ENCODE measurements around the gene PITPNB.

Gene PITPNB

DNA sequence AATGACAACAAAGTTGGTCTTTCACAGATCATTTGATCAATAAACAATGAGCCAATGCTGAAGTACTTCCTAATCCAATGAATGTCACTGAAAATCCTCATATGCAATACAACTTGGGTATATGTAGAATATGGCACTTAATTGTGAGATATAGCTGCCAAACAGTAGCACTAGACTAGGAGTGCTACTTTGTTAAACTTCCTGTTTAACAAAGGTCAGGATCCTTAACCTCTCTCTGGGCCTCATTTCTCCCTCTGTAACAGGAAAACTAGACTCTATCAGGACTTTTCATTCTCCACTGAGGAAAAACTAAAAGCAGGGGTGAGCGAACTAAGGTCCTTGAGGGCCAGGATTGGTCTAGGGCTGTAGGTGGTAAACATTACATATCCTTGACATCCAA lies 56.1 kb downstream of the PITPNB start:
- ATAC-seq (no peak), DNase-seq (no peak)
- no peaks in the 10 kb centered on the region for H3K9me3 Mint-ChIP-seq
- peaks cover 28% of the 10 kb centered on the region for H3K4me1 Mint-ChIP-seq
- no peaks in the 10 kb centered on the region for H3K27me3 Mint-ChIP-seq
- peak overlapping the region in 1 of 2 donors; percentile 80 for H3K27ac Mint-ChIP-seq
- no peak overlapping the region for H3K4me3 Mint-ChIP-seq

DNA sequence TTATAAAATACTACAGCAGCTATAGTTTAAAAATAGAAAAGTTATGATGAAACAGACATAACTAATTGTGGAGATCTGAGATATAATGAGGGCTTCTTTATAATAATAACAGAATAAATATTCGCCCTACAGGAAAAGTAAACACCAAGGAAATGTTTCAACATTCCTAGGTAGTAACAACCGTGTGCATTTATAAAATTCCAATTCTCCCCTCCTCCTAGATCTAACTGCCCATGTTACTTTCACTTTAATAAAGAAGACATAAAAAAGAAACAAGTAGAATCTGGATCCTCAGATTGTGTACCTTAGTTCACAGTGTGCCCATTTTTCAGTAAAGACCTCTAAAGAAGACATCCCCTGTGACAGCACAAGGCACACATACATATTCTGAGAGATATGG lies 59.7 kb downstream of the PITPNB start:
- Mint-ChIP-seq H3K4me3 (no peak overlapping the region), H3K4me1 (no peaks in the 10 kb centered on the region), H3K27ac (peak overlapping the region in 1 of 2 donors; percentile 57), H3K27me3 (no peaks in the 10 kb centered on the region), H3K9me3 (no peaks in the 10 kb centered on the region)
- DNase-seq (no peak), ATAC-seq (no peak)

DNA sequence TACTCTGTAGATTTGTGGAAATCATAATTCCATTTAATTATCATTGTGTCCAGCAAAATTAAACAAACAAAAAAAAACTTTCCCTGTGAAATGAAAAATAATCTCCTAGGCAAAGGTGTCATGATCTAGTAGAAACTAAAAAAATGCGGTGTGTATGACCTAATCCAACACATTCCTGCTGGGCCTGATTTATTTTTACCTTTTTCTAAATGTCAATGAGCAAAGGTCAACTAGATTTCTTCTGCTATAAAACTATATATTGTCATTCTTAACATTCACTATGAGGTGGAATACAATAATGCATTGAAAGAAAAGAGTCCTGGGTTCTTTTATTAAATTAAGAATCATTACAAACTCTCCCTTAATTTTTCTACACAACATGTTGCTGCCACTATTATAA lies 60.4 kb downstream of the PITPNB start:
- H3K27me3 Mint-ChIP-seq, result no peaks in the 10 kb centered on the region
- DNase-seq, result no peak
- H3K9me3 Mint-ChIP-seq, result no peaks in the 10 kb centered on the region
- no peak overlapping the region for H3K27ac Mint-ChIP-seq
- H3K4me3 Mint-ChIP-seq, result no peak overlapping the region
- no peaks in the 10 kb centered on the region for H3K4me1 Mint-ChIP-seq
- ATAC-seq, result no peak

DNA sequence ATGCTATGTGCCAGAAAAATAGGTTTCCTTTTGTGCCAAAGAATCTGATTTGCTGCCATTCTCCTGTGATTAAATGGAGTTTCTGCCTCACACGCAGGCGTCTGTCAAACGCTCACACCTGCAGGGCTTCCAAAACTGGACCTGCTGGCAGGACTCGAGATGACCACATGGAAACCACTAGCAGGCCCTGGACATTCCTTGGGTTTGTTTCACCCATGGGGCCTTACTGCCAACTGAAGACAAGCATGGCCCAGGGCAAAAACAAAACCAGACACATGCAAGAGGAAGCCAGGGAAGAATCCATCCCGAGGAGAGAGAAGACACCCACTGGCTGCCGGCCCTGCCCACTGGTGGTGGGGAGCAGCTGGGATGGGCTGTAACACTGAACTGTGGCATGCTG lies 61.6 kb downstream of the PITPNB start:
- H3K4me1 Mint-ChIP-seq, result no peaks in the 10 kb centered on the region
- DNase-seq (no peak), ATAC-seq (no peak)
- no peaks in the 10 kb centered on the region for H3K27me3 Mint-ChIP-seq
- no peak overlapping the region for H3K4me3 Mint-ChIP-seq
- peak overlapping the region in 1 of 2 donors; percentile 13 for H3K27ac Mint-ChIP-seq
- H3K9me3 Mint-ChIP-seq, result no peaks in the 10 kb centered on the region

DNA sequence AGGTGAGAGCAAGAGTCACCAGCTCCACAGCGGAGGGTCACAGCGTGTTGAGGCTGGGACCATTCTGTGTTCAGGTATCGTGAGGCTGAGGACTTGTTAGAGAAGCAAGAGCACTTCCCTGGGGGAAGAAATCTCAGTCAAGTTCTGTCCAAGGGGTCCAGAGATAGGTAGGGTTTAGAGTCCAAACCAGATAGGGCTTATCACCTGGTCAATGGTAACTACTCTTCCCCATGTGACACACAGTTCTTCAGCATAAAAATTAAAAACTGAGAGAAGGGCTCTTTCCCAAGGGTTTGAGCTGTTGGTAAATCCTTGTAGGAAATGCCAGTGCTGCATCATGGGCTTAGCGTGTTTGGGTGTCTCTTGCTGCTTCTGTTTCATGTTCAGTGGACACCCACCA lies 62.7 kb downstream of the PITPNB start:
- Mint-ChIP-seq H3K4me1 (no peaks in the 10 kb centered on the region), H3K27ac (peak overlapping the region in 1 of 2 donors; percentile 59), H3K27me3 (no peaks in the 10 kb centered on the region), H3K9me3 (no peaks in the 10 kb centered on the region), H3K4me3 (no peak overlapping the region)
- ATAC-seq (no peak), DNase-seq (no peak)

DNA sequence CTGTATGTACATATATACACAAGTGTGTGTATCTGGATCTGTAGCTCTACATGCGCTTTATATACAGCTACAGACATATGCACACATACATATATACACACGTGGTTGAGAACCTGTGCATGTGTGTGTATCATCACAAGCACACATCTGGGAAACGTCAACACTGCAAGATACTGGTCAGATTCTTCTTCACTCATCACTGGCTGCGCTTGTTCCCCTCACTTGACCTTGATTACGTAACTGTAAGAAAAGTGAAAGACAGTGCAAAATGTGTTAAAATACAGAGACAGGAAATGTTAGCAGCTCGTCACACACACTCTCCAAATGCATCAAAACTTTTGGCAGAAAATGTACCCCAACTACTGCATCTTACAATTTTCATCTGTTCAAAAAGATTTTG lies 65.6 kb downstream of the PITPNB start:
- Mint-ChIP-seq H3K4me1 (peaks cover 10% of the 10 kb centered on the region), H3K27ac (no peak overlapping the region), H3K9me3 (no peaks in the 10 kb centered on the region), H3K27me3 (no peaks in the 10 kb centered on the region), H3K4me3 (no peak overlapping the region)
- DNase-seq (no peak), ATAC-seq (no peak)

DNA sequence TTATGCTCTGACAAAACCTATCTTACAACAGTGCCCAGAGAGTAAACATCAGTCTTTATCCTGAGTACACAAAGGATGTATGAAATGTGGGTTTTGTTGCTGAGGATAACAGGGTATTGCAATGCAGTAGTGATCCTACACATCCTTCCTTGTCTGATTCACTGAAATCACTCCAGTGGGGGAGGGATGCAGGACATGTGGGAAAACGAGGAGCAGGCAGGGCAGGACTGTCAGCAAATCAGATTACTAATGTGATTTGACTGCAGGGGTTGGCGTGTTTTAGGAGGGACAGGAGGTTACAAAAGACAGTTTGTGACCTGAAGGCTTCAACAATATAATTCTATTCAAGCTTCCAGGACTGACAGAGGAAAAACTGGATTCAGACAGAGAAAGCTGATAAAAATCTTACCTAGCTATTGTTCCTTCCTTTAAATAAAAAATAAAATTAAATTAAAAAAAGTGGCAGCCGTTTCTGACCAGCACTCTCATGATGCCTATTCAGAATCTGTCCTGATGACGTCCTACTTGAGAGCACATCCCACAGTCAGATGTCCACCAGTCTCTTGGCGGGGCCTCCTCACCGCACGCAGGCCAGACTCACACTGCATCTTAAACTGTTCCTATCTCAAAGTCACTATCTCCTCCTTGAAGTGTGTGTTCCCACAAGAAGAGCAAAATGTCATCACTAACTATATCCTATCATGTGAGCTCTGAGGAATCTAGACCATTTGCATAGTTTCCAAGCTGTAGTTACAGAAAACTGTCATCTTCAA lies 66.9 kb downstream of the PITPNB start:
- Mint-ChIP-seq H3K9me3 (no peaks in the 10 kb centered on the region), H3K4me1 (peaks cover 10% of the 10 kb centered on the region), H3K4me3 (no peak overlapping the region), H3K27me3 (no peaks in the 10 kb centered on the region), H3K27ac (peak overlapping the region in 1 of 2 donors; percentile 20)
- no peak for DNase-seq
- ATAC-seq, result no peak

DNA sequence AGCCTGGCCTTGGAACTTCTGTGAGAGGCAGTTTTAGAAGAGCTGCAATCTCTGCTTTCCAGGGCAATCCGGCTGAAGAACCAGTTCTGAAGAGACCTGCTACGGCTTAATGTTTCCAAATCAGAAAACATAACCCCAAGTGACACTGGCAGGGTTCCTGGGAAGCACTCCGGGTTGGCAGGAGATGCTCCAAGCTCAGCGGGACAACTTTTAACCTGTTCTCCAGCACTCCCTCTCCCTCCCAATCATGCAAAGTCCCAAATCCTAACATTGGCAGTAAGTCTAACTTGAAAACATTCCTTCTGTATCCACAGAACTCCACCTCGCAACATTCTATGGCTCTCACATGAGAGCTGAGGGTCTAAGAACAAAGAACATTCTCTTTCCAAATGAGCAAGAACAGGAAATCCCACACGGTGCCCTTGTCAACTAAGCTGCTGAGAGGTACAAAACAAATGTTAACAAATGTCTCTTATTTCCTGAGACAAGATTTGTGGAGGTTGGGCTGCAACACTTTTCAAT lies 69.0 kb downstream of the PITPNB start:
- no peaks in the 10 kb centered on the region for H3K27me3 Mint-ChIP-seq
- peak overlapping the region in 1 of 2 donors; percentile 82 for H3K27ac Mint-ChIP-seq
- no peak overlapping the region for H3K4me3 Mint-ChIP-seq
- peaks cover 10% of the 10 kb centered on the region for H3K4me1 Mint-ChIP-seq
- DNase-seq, result no peak
- no peaks in the 10 kb centered on the region for H3K9me3 Mint-ChIP-seq
- no peak for ATAC-seq

DNA sequence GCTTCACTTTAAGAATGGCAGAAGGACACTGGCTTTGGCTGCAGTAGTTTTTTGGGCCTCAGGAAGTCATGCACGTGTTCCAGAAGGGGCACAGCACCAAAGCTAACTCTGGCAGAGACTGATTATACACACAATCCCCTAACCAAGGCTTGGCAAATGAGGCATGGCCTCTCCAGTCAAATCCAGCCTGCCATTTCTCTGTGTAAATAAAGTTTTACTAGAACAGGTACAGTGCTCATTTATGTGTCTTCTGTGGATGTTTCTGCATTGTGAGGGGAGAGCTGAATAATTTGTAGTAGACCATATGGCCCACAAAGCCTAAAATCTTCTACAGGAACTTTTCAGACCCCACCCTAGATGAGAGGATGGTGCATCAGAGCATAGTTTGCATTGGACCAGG lies 71.1 kb downstream of the PITPNB start:
- Mint-ChIP-seq H3K4me1 (peaks cover 10% of the 10 kb centered on the region), H3K27me3 (no peaks in the 10 kb centered on the region), H3K4me3 (no peak overlapping the region), H3K27ac (no peak overlapping the region), H3K9me3 (no peaks in the 10 kb centered on the region)
- DNase-seq, result no peak
- no peak for ATAC-seq

DNA sequence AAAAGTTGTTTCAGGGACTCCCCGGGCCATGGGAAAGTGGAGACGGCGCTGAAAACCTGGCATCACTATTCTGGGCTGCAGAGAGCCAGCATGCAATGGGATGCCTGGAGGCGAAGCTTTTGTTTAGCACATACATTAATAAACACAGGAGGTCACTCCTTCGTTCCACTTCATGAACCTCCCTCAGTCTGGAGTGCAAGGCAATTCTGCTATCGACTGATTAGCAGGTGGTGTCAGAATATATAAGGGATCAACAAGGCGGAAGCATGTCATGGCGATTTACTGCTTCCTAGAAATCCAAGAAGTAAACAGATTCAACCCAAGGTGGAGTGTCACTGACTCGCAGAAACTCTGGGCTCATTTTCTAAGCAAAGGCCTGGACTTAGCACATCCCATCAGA lies 72.1 kb downstream of the PITPNB start:
- Mint-ChIP-seq H3K27ac (no peak overlapping the region), H3K9me3 (no peaks in the 10 kb centered on the region), H3K4me3 (no peak overlapping the region), H3K4me1 (peaks cover 10% of the 10 kb centered on the region), H3K27me3 (no peaks in the 10 kb centered on the region)
- ATAC-seq, result no peak
- DNase-seq, result no peak

DNA sequence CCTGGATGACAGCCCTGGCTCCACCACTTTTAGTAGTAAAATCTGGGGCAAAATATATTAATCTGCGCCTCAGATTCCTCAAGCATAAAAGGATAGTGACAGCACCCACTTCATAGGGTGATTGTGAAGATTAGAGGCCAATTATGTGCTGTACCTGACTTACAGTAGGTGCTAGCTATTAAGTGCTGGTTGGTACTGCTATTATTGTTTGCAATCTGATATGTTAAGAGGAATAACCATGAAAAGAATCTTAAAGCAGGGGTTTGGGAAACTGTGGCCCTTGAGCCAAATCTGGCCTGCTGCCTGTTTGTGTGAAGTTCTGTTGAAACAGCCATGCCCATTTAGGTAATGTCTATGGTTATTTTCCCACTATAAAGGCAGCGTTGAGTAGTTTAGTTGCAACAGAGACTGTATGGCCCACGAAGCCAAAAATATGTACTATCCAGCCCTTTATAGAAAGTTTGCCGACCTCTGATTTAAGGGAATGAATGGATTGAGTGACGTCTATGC lies 72.8 kb downstream of the PITPNB start:
- Mint-ChIP-seq H3K27ac (no peak overlapping the region), H3K4me3 (no peak overlapping the region), H3K9me3 (no peaks in the 10 kb centered on the region), H3K27me3 (no peaks in the 10 kb centered on the region), H3K4me1 (peaks cover 10% of the 10 kb centered on the region)
- ATAC-seq (no peak), DNase-seq (no peak)

DNA sequence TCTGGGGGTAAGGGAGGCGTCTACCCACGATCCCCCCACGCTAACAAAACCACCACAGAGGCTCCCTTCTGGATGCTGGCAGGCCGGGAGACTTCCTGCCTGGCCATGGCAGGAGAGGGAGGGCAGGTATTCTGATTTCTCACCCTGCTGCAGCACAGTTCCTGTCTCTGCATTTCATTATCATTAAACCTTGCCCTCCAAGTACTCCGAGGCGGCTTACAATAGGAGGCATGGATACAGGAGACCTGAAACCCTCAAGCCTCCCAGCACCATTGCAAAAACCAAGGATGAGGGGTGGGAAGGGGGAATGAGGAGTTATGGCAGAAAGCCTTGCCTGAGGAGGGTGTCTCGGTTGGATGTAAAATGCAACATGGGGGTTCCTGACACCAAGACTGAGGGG lies 73.4 kb downstream of the PITPNB start:
- DNase-seq (no peak), ATAC-seq (no peak)
- no peaks in the 10 kb centered on the region for H3K9me3 Mint-ChIP-seq
- peaks cover 6% of the 10 kb centered on the region for H3K4me1 Mint-ChIP-seq
- no peak overlapping the region for H3K4me3 Mint-ChIP-seq
- peak overlapping the region in 1 of 2 donors; percentile 47 for H3K27ac Mint-ChIP-seq
- H3K27me3 Mint-ChIP-seq, result no peaks in the 10 kb centered on the region

DNA sequence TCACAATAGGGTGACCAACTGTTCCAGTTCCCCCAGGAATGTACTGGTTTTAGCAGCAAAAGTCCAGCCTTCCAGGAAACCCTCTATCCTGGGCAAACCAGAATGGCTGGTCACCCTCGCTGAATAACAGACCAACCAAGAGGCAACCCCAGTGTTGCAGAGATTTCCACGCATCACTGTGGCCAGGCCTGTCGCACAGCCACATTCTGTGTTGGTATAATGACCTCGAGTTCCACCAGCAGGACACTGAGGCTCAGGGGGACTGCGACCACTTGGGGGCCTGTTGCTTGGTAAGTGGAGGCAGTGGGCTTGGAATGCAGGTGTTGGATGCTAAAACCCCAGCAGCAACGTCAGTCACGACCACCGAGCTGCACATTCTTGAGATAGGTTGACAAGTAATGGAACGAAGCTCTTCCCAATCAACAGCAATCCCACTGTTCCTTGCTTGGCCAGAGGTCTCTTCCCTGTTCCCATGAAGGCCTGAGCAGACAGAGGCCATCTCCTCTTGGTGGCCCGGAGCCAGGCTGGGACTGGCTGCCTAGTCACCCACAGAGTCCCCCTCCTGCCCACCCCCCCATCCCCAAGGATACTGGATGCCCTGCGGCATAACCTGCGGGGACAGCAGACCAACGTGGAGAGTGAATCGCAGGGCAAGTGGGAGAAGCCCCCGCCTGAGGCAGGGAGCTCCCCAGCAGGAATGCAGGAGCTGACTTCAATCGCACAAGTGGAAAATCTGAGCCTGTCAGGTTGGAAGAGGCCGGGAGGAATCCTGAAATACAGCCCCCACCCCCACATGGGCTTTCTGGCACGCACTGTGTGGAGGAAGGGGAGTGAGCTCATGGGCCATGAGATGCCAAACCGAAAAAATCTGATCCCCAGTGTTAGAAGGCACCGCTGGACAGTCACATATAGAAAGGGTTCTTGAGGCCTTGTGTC lies 74.1 kb downstream of the PITPNB start:
- ATAC-seq (no peak), DNase-seq (no peak)
- Mint-ChIP-seq H3K27me3 (no peaks in the 10 kb centered on the region), H3K4me1 (no peaks in the 10 kb centered on the region), H3K4me3 (no peak overlapping the region), H3K27ac (peak overlapping the region; percentile 47 to 61), H3K9me3 (no peaks in the 10 kb centered on the region)

DNA sequence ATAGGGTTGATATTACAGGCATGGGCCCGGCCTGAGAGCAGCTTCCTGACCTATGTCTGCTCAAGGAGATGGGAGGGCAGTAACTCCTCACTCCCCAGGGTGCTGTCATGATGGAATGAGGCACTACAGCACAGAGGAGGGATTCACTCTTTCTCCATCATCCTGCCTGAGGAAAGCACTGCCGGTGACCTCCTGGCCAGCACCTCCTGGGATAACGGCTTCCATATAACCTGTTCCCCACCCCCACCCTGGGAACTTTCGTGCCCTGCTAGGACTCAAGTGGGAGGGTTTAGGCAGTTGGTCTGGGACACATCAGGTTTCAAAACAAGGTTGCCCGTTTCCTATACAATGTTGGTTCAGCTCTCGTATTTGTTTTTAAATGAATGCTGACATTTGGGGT lies 74.8 kb downstream of the PITPNB start:
- ATAC-seq (no peak), DNase-seq (no peak)
- H3K27ac Mint-ChIP-seq, result peak overlapping the region in 1 of 2 donors; percentile 75
- no peaks in the 10 kb centered on the region for H3K27me3 Mint-ChIP-seq
- H3K4me1 Mint-ChIP-seq, result no peaks in the 10 kb centered on the region
- no peak overlapping the region for H3K4me3 Mint-ChIP-seq
- H3K9me3 Mint-ChIP-seq, result no peaks in the 10 kb centered on the region

DNA sequence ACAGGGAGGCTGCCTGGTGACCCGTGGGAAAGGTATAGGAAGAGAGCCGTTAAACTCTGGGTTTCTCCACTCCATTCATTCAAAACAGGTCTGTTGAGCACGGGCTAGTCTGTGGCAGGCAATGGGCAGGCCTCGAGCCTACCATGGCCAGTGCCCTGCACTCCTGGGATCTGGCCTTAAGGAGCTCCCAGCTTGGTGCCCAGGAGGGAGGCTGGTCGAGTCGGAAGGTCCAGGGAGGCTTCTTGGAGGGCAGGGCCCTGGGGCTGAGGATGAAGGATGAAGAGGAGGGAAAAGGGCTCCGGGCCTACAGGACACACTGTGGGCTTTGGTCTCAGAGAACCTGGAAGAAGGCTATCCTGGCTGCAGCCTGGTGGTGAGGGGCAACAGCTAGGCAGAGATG lies 75.6 kb downstream of the PITPNB start:
- Mint-ChIP-seq H3K27ac (no peak overlapping the region), H3K9me3 (no peaks in the 10 kb centered on the region), H3K27me3 (no peaks in the 10 kb centered on the region), H3K4me1 (no peaks in the 10 kb centered on the region), H3K4me3 (no peak overlapping the region)
- no peak for ATAC-seq
- DNase-seq, result no peak

Data from stimulated activated naive CD8-positive, alpha-beta T cell treated with anti-CD3 and anti-CD28 coated beads, Interleukin-15, amount 100 ng/mL, for 72 hours (primary cell).